Stimulated activated naive CD4-positive, alpha-beta T cell treated with Interleukin-2 at 50 U/mL for 16 hours (primary cell): Measurements from ENCODE around the gene MUC20.
"Not testable (repeated sequence)": the region's sequence is repeated elsewhere in the genome, so short reads cannot be mapped to it uniquely, and the experiment has no call there.

ENCODE experiments used
- DNase-seq: peaks from one replicate; lab custom pipeline; 2025; lab: John Stamatoyannopoulos, UW

Gene MUC20

DNA sequence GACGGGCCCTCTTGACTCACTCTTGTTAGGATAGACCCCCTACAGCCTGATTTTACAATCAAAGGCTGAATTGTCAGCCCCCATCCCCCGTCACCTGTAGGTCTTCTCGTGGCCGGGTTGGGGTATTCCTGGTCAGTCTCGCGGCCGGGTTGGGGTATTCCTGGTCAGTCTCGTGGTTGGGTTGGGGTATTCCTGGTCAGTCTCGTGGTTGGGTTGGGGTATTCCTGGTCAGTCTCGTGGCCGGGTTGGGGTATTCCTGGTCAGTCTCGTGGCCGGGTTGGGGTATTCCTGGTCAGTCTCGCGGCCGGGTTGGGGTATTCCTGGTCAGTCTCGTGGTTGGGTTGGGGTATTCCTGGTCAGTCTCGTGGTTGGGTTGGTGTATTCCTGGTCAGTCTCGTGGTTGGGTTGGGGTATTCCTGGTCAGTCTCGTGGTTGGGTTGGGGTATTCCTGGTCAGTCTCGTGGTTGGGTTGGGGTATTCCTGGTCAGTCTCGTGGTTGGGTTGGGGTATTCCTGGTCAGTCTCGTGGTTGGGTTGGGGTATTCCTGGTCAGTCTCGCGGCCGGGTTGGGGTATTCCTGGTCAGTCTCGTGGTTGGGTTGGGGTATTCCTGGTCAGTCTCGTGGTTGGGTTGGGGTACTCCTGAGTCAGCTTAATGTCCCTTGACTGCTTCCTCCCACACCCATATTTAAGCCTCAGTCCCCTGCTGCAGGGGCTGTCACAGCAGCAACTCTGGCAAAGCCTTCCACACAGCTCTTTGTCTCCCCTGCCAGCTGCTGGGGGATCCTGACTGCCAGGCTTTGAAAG, 50.3 kb downstream of the MUC20 start:
- DNase-seq, result not testable (repeated sequence)

DNA sequence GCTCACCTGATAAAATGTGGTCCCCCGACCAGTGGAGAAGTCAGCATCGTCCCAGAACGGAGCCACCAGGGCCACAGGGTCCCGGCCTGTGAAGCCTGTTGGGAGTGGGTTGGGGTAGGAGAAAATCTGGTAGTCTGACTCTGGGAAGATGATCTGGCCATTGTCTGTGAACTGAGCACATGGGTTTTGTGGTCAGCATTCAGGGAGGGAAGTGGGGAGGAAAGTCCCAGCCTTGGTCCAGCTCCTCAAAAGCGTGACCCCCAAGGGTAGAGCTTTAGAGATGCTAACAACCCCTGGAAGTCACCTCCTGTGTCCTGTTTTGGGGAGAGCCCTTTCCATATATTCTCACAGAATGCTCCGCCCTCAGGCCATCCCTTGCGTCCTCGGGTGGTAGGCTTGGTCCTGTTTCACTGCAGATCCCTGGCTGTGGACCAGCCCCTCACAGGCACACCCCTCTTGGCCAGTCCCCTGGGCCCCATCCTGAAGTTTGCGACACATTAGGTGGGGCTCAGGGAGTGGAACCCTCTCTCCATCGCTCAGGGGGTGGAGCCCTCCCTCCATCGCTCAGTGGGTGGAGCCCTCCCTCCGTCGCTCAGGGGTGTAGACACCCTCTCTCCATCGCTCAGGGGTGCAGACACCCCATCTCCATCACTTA, 51.0 kb downstream of the MUC20 start:
- no peak for DNase-seq

DNA sequence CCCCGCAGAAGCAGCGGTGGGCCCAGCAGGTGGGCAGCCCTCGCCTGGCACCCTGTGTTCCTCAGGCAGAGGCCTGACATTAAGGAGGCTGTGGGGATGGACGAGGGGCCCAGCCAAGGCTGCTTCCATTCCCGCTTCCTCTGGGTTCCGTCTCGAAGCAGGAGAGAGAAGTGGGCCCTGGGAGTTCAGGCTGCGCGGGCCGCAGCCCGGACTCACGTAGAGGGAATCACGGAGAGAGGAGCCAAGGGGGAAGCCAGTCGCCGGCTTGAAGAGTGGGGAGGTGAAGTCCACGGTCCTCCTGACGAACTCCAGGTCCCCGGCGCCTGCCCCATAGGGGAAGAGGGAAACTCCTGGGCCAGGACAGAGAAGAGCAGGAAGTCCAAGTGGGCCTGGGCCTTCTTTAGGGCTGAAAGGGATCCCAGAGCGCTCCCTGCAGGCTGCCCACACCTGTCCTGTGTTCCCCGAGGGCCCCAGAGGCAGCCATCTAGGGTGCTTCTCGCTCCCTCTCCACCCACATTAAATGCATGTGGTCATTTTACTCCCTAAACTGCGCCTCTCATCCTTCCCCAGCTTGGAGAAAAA, 53.3 kb downstream of the MUC20 start:
- no peak for DNase-seq

DNA sequence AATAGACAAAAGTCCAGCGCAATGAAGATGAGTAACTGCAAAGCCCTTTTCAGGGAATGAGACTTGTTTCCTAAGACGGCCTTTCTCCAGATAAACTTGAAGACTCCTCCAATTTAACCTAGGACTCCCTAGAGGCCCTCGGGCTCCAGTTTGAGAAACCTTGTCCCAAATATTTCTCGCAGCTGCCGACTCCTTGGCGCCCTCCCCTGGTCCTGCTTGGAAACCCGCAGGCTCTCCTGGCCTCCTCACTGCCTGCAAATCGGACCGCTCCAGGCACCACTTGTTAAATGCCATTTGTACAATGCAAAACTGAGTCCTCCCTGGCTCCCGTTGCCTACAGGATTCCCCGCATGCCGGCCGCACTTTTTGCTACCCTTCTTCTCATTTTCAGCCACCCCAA, 54.1 kb downstream of the MUC20 start:
- no peak for DNase-seq

DNA sequence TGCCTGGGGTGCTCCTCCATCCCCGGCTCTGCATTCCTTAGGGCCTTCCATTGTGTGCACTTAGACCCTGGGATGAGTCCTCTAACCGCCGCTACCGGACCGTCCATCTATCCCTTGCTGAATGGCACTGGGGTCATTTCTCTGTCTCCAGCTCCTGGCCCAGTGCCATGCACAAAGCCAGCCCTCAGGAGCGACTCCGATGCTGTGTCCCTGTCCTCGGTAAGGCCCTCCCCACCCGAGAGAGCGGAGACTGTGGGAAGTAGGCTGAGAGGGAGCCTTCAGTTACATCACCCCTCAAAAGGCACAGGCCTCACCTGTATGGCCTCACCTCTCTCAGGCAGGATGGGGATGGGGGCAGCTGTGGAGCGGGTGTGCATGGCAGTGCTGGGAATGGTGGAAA, 57.2 kb downstream of the MUC20 start:
- DNase-seq, result no peak

DNA sequence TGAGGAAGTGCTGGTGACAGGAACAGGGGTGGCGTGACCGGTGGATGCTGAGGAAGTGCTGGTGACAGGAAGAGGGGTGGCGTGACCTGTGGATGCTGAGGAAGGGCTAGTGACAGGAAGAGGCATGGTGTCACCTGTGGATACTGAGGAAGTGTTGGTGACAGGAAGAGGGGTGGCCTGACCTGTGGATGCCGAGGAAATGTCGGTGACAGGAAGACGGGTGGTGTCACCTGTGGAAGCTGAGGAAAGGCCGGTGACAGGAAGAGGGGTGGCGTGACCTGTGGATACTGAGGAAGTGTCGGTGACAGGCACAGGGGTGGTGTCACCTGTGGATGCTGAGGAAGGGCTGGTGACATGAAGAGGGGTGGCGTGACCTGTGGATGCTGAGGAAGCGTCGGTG, 60.5 kb downstream of the MUC20 start:
- DNase-seq, result not testable (repeated sequence)
